Effector memory CD4-positive, alpha-beta T cell (primary cell): ENCODE data around the gene CRIM1.
A peak's percentile ranks its signal among the peaks of the same experiment; 100 is the strongest.

ENCODE experiments used
- DNase-seq, 3 donors: peaks; one replicate each; pipeline ENCODE4 v3.0.0-alpha.2; 2020
- H3K27ac ChIP-seq: 2 replicates; pipeline ENCODE4 v1.7.0; 2013; ENCODE audit warnings: mild to moderate bottlenecking, low read length, moderate library complexity; ENCODE audit not compliant: insufficient read depth, poor library complexity, severe bottlenecking
- H3K27me3 ChIP-seq: replicated peaks from 2 replicates; pipeline ENCODE4 v1.7.0; 2013; ENCODE audit warnings: mild to moderate bottlenecking, low read length; ENCODE audit not compliant: insufficient read depth, control insufficient read depth, poor library complexity, severe bottlenecking
- H3K36me3 ChIP-seq: 2 replicates; pipeline ENCODE4 v1.7.0; 2013; ENCODE audit warnings: mild to moderate bottlenecking, low read length, moderate library complexity; ENCODE audit not compliant: control insufficient read depth, insufficient read depth
- H3K4me1 ChIP-seq: 2 replicates; pipeline ENCODE4 v1.7.0; 2013; ENCODE audit warnings: low read length, mild to moderate bottlenecking; ENCODE audit not compliant: control insufficient read depth, insufficient read depth, poor library complexity, severe bottlenecking
- H3K4me3 ChIP-seq: 2 replicates; pipeline ENCODE4 v1.7.0; 2013; ENCODE audit warnings: low read length, low read depth, mild to moderate bottlenecking; ENCODE audit not compliant: insufficient read depth, poor library complexity, severe bottlenecking
- H3K9me3 ChIP-seq: 2 replicates; pipeline ENCODE4 v1.7.0; 2013; ENCODE audit warnings: mild to moderate bottlenecking, low read length, moderate library complexity; ENCODE audit not compliant: control insufficient read depth

Gene CRIM1

GRCh38 chr2:36523153-36523552 lies 167.6 kb downstream of the CRIM1 start:
- Histone ChIP-seq H3K4me1 (no peaks in the 10 kb centered on the region), H3K36me3 (no peaks in the 10 kb centered on the region), H3K9me3 (no peaks in the 10 kb centered on the region), H3K27me3 (no peaks in the 10 kb centered on the region), H3K4me3 (no peak overlapping the region), H3K27ac (no peak overlapping the region)
- no peak for DNase-seq

GRCh38 chr2:36525245-36525644 lies 169.7 kb downstream of the CRIM1 start:
- Histone ChIP-seq H3K36me3 (no peaks in the 10 kb centered on the region), H3K4me3 (no peak overlapping the region), H3K27ac (no peak overlapping the region), H3K4me1 (no peaks in the 10 kb centered on the region), H3K9me3 (no peaks in the 10 kb centered on the region), H3K27me3 (no peaks in the 10 kb centered on the region)
- DNase-seq: no peak

- H3K4me1 ChIP-seq: no peaks in the 10 kb centered on the region
- no peak overlapping the region for H3K4me3 ChIP-seq
- DNase-seq: no peak
- H3K27ac ChIP-seq: no peak overlapping the region
- H3K27me3 ChIP-seq: no peaks in the 10 kb centered on the region
- H3K36me3 ChIP-seq: no peaks in the 10 kb centered on the region
- no peaks in the 10 kb centered on the region for H3K9me3 ChIP-seq
Measured at GRCh38 chr2:36526226-36526625, 170.6 kb downstream of the CRIM1 start.

GRCh38 chr2:36528274-36528673 lies 172.7 kb downstream of the CRIM1 start:
- Histone ChIP-seq H3K4me1 (no peaks in the 10 kb centered on the region), H3K27ac (no peak overlapping the region), H3K27me3 (no peaks in the 10 kb centered on the region), H3K9me3 (no peaks in the 10 kb centered on the region), H3K4me3 (no peak overlapping the region), H3K36me3 (no peaks in the 10 kb centered on the region)
- DNase-seq: no peak

GRCh38 chr2:36528766-36529392 lies 173.3 kb downstream of the CRIM1 start:
- Histone ChIP-seq H3K27ac (no peak overlapping the region), H3K36me3 (no peaks in the 10 kb centered on the region), H3K27me3 (no peaks in the 10 kb centered on the region), H3K9me3 (no peaks in the 10 kb centered on the region), H3K4me1 (no peaks in the 10 kb centered on the region), H3K4me3 (no peak overlapping the region)
- DNase-seq: no peak

GRCh38 chr2:36530178-36530982 lies 174.8 kb downstream of the CRIM1 start:
- Histone ChIP-seq H3K27me3 (no peaks in the 10 kb centered on the region), H3K36me3 (no peaks in the 10 kb centered on the region), H3K4me1 (no peaks in the 10 kb centered on the region), H3K4me3 (no peak overlapping the region), H3K9me3 (no peaks in the 10 kb centered on the region), H3K27ac (no peak overlapping the region)
- no peak for DNase-seq

- Histone ChIP-seq H3K27me3 (no peaks in the 10 kb centered on the region), H3K9me3 (no peaks in the 10 kb centered on the region), H3K4me3 (no peak overlapping the region), H3K4me1 (no peaks in the 10 kb centered on the region), H3K27ac (no peak overlapping the region), H3K36me3 (no peaks in the 10 kb centered on the region)
- no peak for DNase-seq
Measured at GRCh38 chr2:36530983-36531354, 175.4 kb downstream of the CRIM1 start.

- H3K4me3 ChIP-seq: no peak overlapping the region
Measured at GRCh38 chr2:36534275-36534799, 178.8 kb downstream of the CRIM1 start.

GRCh38 chr2:36535099-36535498 lies 179.5 kb downstream of the CRIM1 start:
- no peaks in the 10 kb centered on the region for H3K9me3 ChIP-seq
- no peak overlapping the region for H3K4me3 ChIP-seq
- H3K36me3 ChIP-seq: no peaks in the 10 kb centered on the region
- H3K27me3 ChIP-seq: no peaks in the 10 kb centered on the region
- H3K27ac ChIP-seq: no peak overlapping the region
- no peak for DNase-seq
- H3K4me1 ChIP-seq: no peaks in the 10 kb centered on the region

More at GRCh38 chr2:36534275-36534799, 178.8 kb downstream of the CRIM1 start:
- no peak for DNase-seq
- H3K36me3 ChIP-seq: no peaks in the 10 kb centered on the region
- no peaks in the 10 kb centered on the region for H3K9me3 ChIP-seq
- H3K4me1 ChIP-seq: no peaks in the 10 kb centered on the region
- no peaks in the 10 kb centered on the region for H3K27me3 ChIP-seq
- peak overlapping the region; percentile 43 for H3K27ac ChIP-seq

GRCh38 chr2:36536776-36537175 lies 181.2 kb downstream of the CRIM1 start:
- no peaks in the 10 kb centered on the region for H3K9me3 ChIP-seq
- no peaks in the 10 kb centered on the region for H3K36me3 ChIP-seq
- no peaks in the 10 kb centered on the region for H3K4me1 ChIP-seq
- H3K27ac ChIP-seq: no peak overlapping the region
- H3K4me3 ChIP-seq: no peak overlapping the region
- no peaks in the 10 kb centered on the region for H3K27me3 ChIP-seq
- DNase-seq: no peak
